Gastroesophageal sphincter (tissue), 3 donors: Measurements from ENCODE around the gene COL4A2.

Experiments used
- EP300 ChIP-seq: sonication (generic); formaldehyde crosslinking; IDR thresholded peaks from one replicate; pipeline ENCODE4 v1.6.1; 2017; ENCODE audit warnings: antibody characterized with exemption, mild to moderate bottlenecking
- POLR2A ChIP-seq, 2 donors: fragments of 450-650 bp; IDR thresholded peaks; one replicate each; pipeline ENCODE4 v1.6.1; 2017; ENCODE audit warnings: antibody characterized with exemption in 2 of 2, mild to moderate bottlenecking in 2 of 2, moderate library complexity in 1 of 2
- TF ChIP-seq, protein P1 (sequence below), 4 experiments: fragments of 200-600 bp in 2 of 4; fragments of 450-650 bp in 2 of 4; sonication (generic) in 1 of 4; IDR thresholded peaks; one replicate each; pipeline ENCODE4 v1.5.1; 2017 to 2019; ENCODE audit warnings: antibody characterized with exemption in 4 of 4, mild to moderate bottlenecking in 2 of 4, moderate library complexity in 2 of 4

DNA sequence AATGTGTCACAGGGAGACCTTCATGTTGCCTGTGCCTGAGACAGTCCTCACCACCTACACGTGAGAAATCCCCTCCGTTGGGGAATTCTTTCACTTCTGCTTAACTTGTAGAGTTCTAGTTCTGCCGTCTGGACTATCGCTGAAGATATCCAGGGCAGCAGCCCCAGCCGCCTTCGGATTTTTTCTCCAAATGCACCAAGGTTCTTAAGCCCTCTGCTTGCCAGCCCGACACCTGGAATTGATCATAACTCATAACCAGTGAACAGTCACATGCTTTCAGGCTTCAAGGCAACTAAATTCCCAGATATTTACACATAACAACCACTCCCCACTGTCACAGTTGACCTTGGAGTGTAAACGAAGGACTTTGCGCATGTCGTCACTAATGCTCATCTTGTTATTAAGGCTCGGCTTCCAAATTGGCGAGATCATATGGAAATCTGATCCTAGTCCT lies 140.0 kb downstream of the COL4A2 start:
- TF ChIP-seq, protein P1, sequence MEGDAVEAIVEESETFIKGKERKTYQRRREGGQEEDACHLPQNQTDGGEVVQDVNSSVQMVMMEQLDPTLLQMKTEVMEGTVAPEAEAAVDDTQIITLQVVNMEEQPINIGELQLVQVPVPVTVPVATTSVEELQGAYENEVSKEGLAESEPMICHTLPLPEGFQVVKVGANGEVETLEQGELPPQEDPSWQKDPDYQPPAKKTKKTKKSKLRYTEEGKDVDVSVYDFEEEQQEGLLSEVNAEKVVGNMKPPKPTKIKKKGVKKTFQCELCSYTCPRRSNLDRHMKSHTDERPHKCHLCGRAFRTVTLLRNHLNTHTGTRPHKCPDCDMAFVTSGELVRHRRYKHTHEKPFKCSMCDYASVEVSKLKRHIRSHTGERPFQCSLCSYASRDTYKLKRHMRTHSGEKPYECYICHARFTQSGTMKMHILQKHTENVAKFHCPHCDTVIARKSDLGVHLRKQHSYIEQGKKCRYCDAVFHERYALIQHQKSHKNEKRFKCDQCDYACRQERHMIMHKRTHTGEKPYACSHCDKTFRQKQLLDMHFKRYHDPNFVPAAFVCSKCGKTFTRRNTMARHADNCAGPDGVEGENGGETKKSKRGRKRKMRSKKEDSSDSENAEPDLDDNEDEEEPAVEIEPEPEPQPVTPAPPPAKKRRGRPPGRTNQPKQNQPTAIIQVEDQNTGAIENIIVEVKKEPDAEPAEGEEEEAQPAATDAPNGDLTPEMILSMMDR (IDR thresholded peaks at IDR 0.05), result no peak
- no peak for TF ChIP-seq POLR2A (IDR thresholded peaks at IDR 0.05)
- no peak for TF ChIP-seq EP300
